TTC549 (cell line): Measurements from ENCODE around the gene IGSF3.
"Not testable (repeated sequence)": the region's sequence is repeated elsewhere in the genome, so short reads cannot be mapped to it uniquely, and the experiment has no call there.

Experiments
- FAIRE-seq: peaks from 2 replicates; lab custom pipeline; 2012; peaks lifted over from hg19 to GRCh38; lab: Jason Lieb, UNC

The IGSF3 gene

DNA sequence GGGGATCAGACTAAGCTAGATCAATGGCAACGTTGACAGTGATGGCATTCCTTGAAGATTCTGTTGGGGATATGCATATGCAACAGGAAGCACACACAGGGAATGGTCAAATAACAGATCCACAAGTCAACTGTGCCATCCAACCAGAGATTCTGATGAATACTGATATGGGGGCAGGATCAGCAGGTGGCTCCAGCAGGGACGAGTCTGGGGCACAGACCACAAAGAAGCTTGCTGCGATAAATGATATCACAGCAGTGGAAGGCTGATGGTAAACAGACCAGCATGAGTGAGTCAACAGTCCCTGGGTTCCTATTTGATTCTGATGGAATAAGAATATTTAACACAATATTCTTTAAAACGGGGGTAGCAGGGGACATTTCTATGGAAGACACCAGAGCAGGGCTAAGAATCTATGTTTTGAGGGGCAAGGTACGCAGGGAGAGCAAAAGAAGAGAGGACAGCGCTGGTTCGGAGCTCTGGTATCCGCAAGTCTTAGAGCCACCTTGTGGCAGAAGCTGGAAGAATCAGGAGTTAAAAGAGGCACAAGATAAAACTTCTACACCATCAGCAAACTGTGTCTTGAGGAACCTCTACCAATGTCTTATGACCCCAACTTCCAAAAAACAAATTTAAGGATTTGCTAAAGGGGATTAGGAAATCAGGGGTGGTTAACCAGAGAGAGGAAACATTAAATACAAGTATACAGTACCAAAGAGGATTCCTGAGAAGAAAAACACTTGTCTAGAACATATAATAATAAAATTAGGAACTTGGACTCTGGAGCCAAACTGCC, 71.4 kb downstream of the IGSF3 start:
- not testable (repeated sequence) for FAIRE-seq

DNA sequence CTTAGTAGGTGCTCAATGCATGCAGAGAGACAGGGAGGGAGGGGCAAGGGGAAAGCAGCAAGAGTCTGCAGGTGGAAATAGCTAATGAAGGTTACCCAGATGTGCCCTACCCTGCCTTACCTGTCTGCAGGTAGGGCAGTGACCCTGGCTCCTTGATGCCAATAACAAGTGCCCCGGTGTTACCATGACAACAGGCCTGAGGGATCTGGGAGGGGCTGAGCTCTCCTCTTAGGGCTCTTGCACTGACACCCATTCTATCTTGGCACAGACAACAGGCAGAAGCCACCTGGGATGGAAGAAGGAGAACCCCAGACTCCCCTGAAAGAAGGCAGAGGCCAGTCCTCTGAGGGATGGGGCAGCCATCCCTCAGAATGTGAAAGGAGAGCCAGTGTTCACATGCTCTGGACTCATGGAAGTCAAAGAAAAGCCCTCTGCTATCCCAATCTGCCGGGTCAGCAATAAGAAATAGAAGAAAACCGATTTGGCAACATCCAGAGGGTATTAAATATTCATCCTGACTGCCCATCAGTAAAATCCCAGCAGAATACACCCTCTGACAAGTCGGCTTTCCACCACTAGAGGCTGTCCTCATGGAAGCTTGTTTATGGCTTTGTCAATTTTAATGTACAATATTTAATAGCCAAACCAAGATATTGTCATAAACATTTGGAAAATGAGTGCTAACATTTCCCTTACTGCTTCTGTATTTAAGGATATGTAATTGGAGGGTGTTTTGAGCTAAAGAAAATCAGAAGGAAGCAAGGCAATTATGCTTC, 72.3 kb downstream of the IGSF3 start:
- not testable (repeated sequence) for FAIRE-seq

DNA sequence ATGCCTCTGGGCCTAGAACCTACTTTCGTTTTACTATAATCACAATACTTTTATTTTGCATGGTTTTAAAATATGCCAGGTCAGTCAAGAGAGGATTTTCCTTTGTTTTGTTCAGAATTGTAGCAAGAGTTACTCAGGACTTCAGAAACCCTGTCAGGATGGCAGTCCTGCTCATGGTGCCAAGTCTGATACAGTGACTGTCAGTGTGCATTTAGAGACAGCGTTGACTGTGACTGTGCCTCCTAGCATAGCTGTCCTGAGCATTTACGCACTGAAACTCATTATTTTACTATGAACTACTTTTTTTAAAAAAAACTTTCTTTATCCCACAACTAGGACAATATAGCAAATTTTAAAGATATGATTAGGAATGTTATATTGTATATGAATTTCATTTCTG, 73.6 kb downstream of the IGSF3 start:
- FAIRE-seq: not testable (repeated sequence)

GRCh38 chr1:116593401-116593800, 74.1 kb downstream of the IGSF3 start:
- FAIRE-seq: not testable (repeated sequence)

DNA sequence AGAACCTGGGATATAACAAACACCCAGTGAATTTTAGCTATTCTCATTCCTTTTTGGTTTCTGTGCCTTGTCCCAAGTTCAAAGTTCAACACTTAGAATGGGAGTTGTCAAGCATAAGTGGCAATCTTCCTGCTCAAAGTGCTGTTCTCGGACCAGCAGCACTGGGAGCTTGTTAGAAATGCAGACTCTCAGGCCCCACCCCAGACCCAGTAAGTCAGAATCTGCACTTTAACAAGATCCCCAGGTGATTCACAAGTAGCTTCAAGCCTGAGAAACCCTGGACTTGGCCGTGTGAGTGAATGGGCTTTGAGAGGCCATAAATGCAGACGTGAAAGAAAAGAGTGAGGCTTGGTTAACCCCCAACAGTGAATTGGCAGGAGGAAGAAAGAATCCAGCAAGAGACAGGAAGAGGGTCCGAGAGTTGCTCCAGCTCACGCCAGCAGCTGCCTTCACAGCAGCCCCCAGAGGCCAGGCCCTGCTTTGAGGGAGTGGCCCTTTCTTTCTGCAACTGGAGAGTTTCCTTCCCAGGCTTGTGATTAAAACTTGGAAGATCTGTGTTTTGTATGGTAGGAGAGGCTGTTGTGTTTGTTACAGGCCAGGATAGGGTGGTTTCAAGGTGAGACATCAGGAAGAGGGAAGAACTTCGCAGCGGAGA, 75.5 kb downstream of the IGSF3 start:
- FAIRE-seq: not testable (repeated sequence)

- FAIRE-seq: not testable (repeated sequence)
Observed at GRCh38 chr1:116591006-116591950, 76.3 kb downstream of the IGSF3 start.

- not testable (repeated sequence) for FAIRE-seq
Observed at GRCh38 chr1:116590359-116591005, 77.1 kb downstream of the IGSF3 start.

DNA sequence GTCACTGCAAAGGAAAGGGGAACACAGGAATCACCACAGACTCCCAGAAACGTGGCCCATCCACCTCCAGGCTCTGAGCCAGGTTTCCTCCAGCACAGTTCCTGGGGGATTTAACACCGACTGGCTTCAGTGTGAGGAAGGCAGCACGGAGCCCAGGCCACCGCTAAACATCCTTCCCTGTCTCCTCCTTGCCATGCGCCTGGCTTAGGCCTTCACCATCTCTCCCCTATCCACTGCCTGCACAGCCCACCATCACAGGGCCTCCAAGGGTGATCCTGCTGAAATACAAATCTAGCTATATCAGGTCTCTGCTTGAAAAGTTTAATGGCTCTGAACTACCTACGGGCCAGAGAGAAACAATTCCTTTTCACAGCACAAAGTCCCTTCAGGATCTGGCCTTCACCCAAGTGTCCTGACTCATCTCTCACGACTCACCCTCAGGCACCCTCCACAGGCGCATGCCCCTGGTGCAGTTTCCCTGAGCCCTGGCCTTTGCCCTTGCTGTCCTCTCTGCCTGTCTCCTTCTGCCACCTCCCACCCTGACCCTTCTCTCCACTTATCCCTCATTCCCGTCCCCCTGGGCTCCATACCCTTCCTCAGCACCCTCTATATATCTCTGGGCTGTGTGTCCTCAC, 78.3 kb downstream of the IGSF3 start:
- FAIRE-seq: not testable (repeated sequence)

DNA sequence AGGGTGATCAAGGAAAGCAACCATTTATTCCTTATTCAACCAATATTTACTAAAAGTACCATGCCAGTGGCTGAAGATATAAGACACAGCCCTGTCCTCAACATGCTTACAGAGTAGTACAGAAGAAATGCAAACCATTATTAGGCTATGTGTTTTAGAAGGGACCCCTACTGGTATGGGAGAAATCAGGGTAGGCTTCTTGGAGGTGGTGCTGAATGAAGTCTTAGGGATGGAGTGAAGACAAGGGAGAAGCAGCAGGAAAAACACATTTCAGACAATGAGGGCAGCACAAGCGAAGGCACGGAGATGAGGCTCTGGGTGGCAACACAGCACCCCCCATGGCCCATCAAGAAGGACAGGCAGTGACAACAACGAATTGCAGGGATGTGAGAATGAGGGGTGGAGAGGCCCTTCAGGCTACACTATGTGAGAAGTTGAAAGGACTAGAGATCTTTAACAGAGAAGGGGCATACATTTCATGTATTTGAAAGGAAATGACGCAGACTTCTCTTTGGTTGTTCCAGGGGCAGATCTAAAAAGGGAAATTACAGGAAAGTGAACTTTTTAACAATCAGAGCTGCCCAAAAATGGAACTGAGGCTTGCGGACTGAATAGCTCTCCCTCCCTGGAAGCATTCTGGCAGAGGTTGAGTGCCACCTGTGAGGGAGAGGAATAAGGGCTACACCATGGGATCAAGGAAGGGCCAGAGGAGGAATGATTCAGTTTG, 79.9 kb downstream of the IGSF3 start:
- FAIRE-seq: no peak

- FAIRE-seq: no peak
Observed at GRCh38 chr1:116586741-116587143, 80.8 kb downstream of the IGSF3 start.

DNA sequence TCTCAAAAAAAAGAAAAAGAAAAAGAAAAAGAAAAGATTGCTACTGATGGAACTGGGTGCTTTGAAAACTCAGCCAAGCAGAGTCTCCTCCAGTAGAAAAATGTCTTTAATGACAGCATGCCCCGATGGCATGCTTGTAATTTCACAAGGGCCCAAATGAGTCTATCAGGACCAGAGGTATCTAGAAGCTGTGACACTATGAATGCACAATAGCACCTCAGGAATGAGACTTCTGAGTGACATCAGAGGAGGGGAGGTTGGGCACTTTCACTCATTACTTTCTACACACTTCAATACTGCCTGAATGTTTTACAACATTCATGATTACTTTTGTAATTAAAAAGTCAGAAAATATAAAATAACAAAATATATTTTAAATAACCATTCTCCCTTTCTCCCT, 81.6 kb downstream of the IGSF3 start:
- no peak for FAIRE-seq

GRCh38 chr1:116581323-116581885, 86.1 kb downstream of the IGSF3 start:
- no peak for FAIRE-seq

GRCh38 chr1:116580446-116581322, 86.8 kb downstream of the IGSF3 start:
- no peak for FAIRE-seq

GRCh38 chr1:116579259-116579875, 88.2 kb downstream of the IGSF3 start:
- no peak for FAIRE-seq

DNA sequence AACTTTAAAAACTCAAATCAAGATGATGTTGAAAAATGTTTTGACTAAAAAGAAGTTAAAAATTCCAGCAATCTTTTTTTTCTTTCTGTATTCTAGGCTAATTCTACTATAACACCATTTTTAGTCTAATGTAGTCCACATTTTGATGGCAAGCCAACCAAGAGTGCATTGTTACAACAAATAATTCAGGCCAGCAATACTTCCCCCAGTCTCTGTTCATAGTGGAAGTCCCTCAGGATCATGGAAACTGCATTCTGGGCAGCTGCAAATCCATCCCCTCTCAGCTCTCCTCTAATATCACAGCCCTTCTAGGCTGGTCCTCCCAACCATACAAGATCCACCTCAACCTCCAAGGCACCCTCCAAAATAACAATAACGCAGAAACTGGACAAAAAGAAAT, 89.0 kb downstream of the IGSF3 start:
- FAIRE-seq: no peak

DNA sequence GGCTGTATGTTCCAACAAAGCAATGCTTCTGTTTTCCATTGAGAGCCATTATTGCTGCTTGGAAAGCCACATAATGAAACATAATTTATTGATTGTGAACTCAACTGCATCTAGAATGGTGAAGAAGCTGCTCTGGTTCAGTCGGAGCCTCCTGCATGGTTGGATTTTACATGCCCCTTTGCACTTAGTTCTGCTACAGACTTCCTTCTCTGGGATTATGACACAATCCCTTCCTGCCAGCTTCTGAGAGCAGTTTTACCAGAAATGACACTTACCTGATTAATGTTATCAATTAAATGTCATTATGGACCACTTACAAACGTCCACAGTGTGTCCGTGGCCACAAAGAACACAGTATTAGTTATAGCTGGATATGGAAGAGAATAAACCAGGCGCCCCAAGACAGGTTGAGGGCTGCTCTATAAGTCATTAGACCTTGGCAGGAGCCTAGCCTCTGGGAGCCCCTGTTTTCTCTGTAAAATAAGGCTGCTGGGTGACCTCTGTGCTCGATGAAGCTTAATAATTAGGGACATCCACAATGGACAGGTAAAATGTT, 89.7 kb downstream of the IGSF3 start:
- FAIRE-seq: no peak

GRCh38 chr1:116574581-116575291, 92.8 kb downstream of the IGSF3 start:
- no peak for FAIRE-seq
